Psoas muscle (tissue), 8 donors: Measurements from ENCODE around the gene NDUFB7. TPM values are rescaled to one million over a fixed set of nuclear protein-coding genes. Genes with fewer than 3 reads are reported as not detected.
"Not testable (repeated sequence)": the region's sequence is repeated elsewhere in the genome, so short reads cannot be mapped to it uniquely, and the experiment has no call there.

Source experiments
- ATAC-seq, 4 donors: fragments of 200-7000 bp; cut with Tn5 transposase; one replicate each; pipeline ENCODE4 v1.9.1; 2020; ENCODE audit warnings: moderate library complexity in 3 of 4, mild to moderate bottlenecking in 2 of 4
- DNase-seq, 2 donors: peaks; one replicate each; pipeline ENCODE4 v3.0.0-alpha.2; 2020
- H3K27ac ChIP-seq: fragments of 200-600 bp; one replicate; pipeline ENCODE4 v1.8.0; 2022
- H3K27me3 ChIP-seq, 3 donors: fragments of 200-600 bp in 1 of 3; one replicate each; pipeline versions ENCODE4 v1.6.1 to v1.8.0; 2013 to 2022; ENCODE audit warnings: low read length in 2 of 3, mild to moderate bottlenecking in 2 of 3, moderate library complexity in 1 of 3; ENCODE audit not compliant: insufficient read depth in 3 of 3
- H3K36me3 ChIP-seq, 2 donors: fragments of 200-600 bp in 1 of 2; one replicate each; pipeline versions ENCODE4 v1.6.1 to v1.8.0; 2013 to 2022; ENCODE audit warnings: low read depth in 1 of 2, mild to moderate bottlenecking in 1 of 2, moderate library complexity in 1 of 2; ENCODE audit not compliant: insufficient read depth in 1 of 2
- H3K4me1 ChIP-seq: fragments of 200-600 bp; one replicate; pipeline ENCODE4 v1.8.0; 2022
- H3K4me3 ChIP-seq: fragments of 200-600 bp; one replicate; pipeline ENCODE4 v1.8.0; 2022; ENCODE audit warnings: mild to moderate bottlenecking
- H3K9me3 ChIP-seq: fragments of 200-600 bp; one replicate; pipeline ENCODE4 v1.8.0; 2022
- WGBS, 3 donors: extraction: QIAGEN DNeasy Blood & Tissue Kit; methylation state at CpG; one replicate each; pipeline versions ENCODE4 v1.1.6 to v1.1.7; 2013; 5-methylcytosine and 5-hydroxymethylcytosine counted together
- intact Hi-C, 2 donors: fragments of 100-400 bp; cut with DNase I; formaldehyde crosslinking; loops; one replicate each; pipeline versions ENCODE4 v1.11.0 to v1.14.2; 2022
- polyA plus RNA-seq, 3 donors: library from polyadenylated mRNA; stranded (reverse); fragments of 200-250 nt; gene quantifications; one replicate each; pipeline ENCODE4 v1.2.3, GENCODE V29; 2013
- total RNA-seq, 4 donors: library from RNA; stranded (reverse); fragmentation: NEBNext Ultra II Directional in 2 of 4; extraction: Animal tissue kit (Norgen Biotek cat#: 25700) in 2 of 4; gene quantifications; one replicate each; pipeline versions ENCODE4 v1.2.1 to v1.2.4, GENCODE V29; 2021 to 2023
- TF ChIP-seq, protein P1 (sequence below): fragments of 200-600 bp; IDR thresholded peaks from one replicate; pipeline ENCODE4 v1.8.0; 2022; ENCODE audit warnings: antibody characterized with exemption
- donor health status: healthy with polysubstance abuse.
- donor health status: DM: no; HTN: no; CAD: no; lungs with moderate emphysema.
- donor health status: Bipolar disorder and iron deficiency.
- donor health status: healthy.
- donor health status: DM: yes; HTN: yes; CAD: no.
- donor health status: DM: no; HTN: no; CAD: no.
- donor health status: DM: no; HTN: no; CAD: no.
- donor health status: DM: yes; HTN: yes; CAD: no.

NDUFB7 gene
- total and polyA plus RNA-seq, 7 donors = 216 to 805 (median 306) TPM

DNA sequence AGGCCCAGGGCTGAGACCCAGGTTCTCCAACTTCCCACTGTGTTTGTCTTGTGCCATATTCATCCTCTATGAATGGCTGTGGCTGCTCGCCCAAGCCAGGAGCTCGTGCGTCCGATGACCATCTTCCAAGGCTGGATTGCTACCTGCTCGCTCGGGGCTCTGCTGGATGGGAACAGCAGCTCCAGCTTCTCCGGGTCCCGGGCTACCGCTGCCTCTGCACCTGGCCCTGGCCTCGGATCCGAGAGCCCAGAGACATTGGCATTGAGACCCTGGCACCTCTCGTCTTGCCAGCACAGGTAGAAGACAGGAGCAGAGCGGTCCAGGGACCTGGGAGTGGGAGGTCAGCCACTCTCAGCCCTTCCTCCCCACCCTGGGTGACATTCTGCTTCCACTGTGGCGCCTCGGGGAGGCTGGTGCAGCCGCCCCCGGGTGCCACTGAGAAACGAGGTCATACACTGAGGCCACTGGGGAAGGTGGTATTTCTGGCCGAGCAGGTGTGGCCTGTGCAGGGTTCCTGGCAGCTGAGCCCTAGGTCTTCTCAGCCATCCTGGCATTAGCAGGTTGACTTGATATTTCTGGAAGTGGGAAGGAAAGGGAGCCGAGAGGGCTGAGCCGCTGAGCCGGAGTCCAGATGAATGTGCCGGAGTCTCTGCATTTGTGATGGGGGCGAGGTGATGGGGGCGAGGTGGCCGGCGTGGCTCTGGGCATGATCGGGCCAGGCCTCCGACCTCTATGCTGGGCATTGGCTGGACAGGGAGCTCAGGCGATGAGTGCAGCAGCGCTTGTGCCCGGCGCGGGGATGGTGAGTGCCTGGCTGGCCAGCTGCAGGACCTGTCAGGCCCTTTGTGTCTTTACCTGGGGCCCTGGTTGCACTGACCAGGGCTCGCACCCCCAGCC, 18.6 kb downstream of the NDUFB7 start:
- 47 to 66% (median 55%) methylated on average over 34 to 35 of the region's 35 CpGs for WGBS, 3 donors
- H3K27ac ChIP-seq = peak overlapping the region; percentile 96

DNA sequence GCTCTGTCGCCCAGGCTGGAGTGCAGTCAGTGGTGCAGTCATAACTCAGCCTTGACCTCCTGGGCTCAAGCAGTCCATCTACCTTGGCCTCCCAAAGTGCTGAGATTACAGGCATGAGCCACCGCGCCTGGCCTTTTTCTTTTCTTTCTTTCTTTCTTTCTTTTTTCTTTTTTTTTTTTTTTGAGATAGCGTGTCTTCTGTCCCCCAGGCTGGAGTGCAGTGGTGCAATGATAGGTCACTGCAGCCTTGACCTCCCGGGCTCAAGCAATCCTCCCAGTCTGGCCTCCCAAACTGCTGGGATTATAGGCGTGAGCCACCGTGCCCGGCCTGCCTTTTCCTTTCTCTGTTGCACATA, 19.9 kb downstream of the NDUFB7 start:
- Histone ChIP-seq H3K27ac (peak overlapping the region; percentile 36), H3K4me1 (peaks cover 58% of the 10 kb centered on the region), H3K36me3 (peaks cover 0 to 38% of the 10 kb centered on the region in 2 donors)
- intact Hi-C loops, H3K9me3 ChIP-seq, H3K4me3 ChIP-seq, H3K27me3 ChIP-seq, ATAC-seq, DNase-seq: not testable (repeated sequence)
- 77 to 88% (median 77%) methylated on average over 8 of the region's 8 CpGs for WGBS, 3 donors

More for the DNA sequence above, 18.6 kb downstream of the NDUFB7 start:
- Histone ChIP-seq H3K4me1 (peaks cover 56% of the 10 kb centered on the region), H3K27me3 (no peaks in the 10 kb centered on the region), H3K36me3 (peaks cover 0 to 32% of the 10 kb centered on the region in 2 donors), H3K4me3 (peak overlapping the region; percentile 25), H3K9me3 (no peaks in the 10 kb centered on the region)
- DNase-seq (no peak), ATAC-seq (peak in 2 of 4 donors; percentile 36 to 55)
- TF ChIP-seq, protein P1, sequence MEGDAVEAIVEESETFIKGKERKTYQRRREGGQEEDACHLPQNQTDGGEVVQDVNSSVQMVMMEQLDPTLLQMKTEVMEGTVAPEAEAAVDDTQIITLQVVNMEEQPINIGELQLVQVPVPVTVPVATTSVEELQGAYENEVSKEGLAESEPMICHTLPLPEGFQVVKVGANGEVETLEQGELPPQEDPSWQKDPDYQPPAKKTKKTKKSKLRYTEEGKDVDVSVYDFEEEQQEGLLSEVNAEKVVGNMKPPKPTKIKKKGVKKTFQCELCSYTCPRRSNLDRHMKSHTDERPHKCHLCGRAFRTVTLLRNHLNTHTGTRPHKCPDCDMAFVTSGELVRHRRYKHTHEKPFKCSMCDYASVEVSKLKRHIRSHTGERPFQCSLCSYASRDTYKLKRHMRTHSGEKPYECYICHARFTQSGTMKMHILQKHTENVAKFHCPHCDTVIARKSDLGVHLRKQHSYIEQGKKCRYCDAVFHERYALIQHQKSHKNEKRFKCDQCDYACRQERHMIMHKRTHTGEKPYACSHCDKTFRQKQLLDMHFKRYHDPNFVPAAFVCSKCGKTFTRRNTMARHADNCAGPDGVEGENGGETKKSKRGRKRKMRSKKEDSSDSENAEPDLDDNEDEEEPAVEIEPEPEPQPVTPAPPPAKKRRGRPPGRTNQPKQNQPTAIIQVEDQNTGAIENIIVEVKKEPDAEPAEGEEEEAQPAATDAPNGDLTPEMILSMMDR = no peak
- intact Hi-C loops = no loop called here

DNA sequence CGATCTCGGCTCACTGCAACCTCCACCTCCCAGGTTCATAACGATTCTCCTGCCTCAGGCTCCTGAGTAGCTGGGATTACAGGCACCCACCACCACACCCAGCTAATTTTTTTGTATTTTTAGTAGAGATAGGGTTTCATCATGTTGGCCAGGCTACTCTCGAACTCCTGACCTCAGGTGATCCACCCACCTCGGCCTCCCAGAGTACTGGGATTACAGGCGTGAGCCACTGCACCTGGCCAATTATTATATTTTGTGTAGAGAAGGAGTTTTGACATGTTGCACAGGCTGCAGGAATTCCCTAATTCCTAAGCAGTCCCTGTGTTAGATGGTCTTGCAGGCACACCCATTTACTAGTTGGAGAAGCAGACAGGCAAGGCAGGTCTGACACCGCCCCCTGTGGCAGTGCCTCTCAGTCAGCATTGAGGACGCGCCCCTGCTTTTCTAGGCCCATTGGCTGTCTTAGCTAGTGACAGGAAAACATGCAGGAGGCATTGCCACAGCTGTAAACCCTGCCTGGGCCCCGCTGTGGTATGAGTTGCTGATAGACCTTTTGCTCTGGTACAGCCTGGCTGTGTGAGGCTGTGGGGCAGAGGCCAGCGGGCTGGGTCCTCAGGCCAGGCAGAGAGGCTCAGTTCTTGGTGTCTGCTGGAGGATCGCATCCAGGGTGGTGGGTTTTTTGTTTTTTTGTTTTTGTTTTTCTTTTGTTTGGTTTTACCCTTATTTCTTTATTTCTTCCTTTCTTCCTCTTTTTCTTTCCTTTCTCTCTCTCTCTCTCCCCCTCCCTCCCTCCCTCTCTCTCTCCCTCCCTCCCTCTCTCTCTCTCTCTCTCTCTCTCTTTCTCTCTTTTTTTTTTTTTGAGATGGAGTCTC, 20.5 kb downstream of the NDUFB7 start:
- Histone ChIP-seq H3K4me1 (peaks cover 59% of the 10 kb centered on the region), H3K27ac (peak overlapping the region; percentile 96), H3K36me3 (peaks cover 0 to 38% of the 10 kb centered on the region in 2 donors)
- WGBS, 3 donors = 49 to 64% (median 53%) methylated on average over 12 of the region's 12 CpGs
- H3K9me3 ChIP-seq, H3K4me3 ChIP-seq, intact Hi-C loops, H3K27me3 ChIP-seq: not testable (repeated sequence)
- DNase-seq (peak in 1 of 2 donors; percentile 75), ATAC-seq (peak; percentile 26 to 64 (median 38))

DNA sequence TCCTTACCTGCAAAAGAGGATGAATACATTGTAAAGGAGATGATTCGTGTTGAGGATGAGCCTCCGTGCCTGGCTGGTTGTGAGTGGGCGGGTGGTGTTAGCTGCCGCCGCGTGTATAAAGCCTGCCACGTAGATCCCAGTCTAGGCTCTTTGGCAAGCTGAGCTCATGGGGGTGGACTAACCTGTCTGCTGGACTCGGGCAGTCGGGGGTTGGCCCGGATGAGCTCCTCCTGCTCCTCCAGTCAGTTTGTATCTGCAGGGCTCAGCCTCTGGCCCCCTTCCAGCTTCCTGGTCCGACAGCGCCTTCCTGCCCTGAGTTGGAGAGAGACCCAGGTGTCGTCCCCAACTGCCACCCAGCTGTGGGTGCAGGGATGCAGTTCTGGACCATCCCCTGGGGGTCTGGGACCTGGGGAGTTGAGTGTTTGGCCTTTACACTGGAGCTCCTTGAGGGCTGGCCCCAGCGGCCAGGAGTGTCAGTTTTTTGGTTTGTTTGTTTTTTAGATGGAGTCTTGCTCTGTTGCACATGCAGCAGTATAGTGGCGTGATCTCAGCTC, 21.6 kb downstream of the NDUFB7 start:
- WGBS, 3 donors = 47 to 58% (median 52%) methylated on average over 15 of the region's 15 CpGs
- DNase-seq (no peak), ATAC-seq (no peak)
- Histone ChIP-seq H3K27me3 (no peaks in the 10 kb centered on the region), H3K4me3 (no peak overlapping the region), H3K36me3 (peaks cover 0 to 38% of the 10 kb centered on the region in 2 donors), H3K27ac (peak overlapping the region; percentile 96), H3K4me1 (peaks cover 62% of the 10 kb centered on the region), H3K9me3 (no peaks in the 10 kb centered on the region)
- TF ChIP-seq, protein P1 = no peak
- intact Hi-C loops = no loop called here

DNA sequence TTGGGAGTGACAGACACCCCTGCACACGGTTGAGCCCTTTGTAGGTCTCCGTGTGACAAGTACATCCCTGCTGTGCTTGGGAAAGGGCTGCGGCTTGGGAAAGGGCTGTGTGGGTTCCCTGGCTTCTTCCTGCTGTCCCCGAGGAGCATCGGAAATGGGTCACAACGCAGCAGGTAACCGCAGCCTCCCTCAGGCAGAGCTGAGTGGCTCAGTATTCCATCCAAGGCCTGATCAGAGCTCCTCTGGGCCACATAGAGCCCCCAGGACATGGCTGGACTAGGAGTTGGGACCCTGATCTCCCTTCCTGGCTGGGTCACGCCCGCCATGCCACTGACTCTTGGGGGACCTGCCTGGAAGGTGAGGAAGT, 26.2 kb downstream of the NDUFB7 start:
- intact Hi-C loops = no loop called here
- Histone ChIP-seq H3K9me3 (no peaks in the 10 kb centered on the region), H3K27me3 (no peaks in the 10 kb centered on the region), H3K4me3 (peak overlapping the region; percentile 47), H3K36me3 (peaks cover 0 to 28% of the 10 kb centered on the region in 2 donors), H3K27ac (peak overlapping the region; percentile 96), H3K4me1 (peaks cover 43% of the 10 kb centered on the region)
- 34 to 55% (median 37%) methylated on average over 9 of the region's 9 CpGs for WGBS, 3 donors
- no peak for DNase-seq
- TF ChIP-seq, protein P1 = no peak
- ATAC-seq = peak in 1 of 4 donors; percentile 62
